ENCODE data around the gene ZNF598.
A peak's percentile ranks its signal among the peaks of the same experiment; 100 is the strongest.

ZNF598 gene

DNA sequence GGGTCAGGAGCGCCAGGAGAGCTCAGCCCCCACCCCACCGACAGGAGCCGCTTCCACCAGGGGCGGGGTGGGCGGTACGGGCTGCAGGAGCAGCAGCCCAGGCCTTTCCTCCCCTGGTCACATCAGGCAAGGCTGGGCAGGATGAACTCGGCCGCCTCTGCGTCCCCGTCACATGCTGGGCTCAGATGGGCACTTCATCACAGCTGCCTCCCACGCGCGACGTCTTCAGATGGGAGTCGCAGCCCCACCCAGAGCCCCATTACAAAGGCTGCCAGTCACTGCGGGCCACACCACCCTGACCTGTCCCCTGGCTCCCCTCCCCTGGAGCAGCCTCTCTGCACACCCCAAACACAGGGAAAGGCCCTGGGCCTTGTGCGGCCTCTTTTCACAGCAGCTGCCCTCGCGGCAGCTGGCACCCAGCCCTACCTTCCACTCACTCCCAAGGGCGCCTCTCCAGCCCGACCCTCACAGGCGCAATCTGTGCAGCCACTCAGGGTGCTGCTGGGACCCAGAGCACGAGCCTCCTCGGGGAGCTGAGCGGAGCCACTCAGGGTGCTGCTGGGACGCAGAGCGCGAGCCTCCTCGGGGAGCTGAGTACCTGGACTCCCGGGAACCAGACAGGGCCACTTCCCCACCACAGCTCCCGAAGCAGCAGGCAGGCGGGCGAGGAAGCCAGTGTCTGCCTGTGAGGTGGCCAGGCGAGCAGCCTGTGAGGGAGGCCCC, 4.7 kb downstream of the ZNF598 start:
- Histone ChIP-seq H3K27ac (ENCODE audit: extremely low read depth, low read depth, low read length) (peak overlapping the region; percentile 61; the same call in 1 of the 2 replicates), H3K9me3 (ENCODE audit: control insufficient read depth, insufficient read depth, low read depth, low read length) (no peaks in the 10 kb centered on the region), H3K4me3 (ENCODE audit: low read depth, low read length) (no peak overlapping the region), H3K4me1 (ENCODE audit: control insufficient read depth, insufficient read depth, low read length) (peaks cover 27% of the 10 kb centered on the region), H3K36me3 (ENCODE audit: control insufficient read depth in 2 of 2, insufficient read depth in 1 of 2, low read length in 2 of 2) (peaks cover 0 to 65% of the 10 kb centered on the region in 2 experiments; a peak in 2 of 3 replicates)
- POLR2A ChIA-PET, result interaction anchor here (1.0 to 2.1 kb wide), 6 partner anchors 11 to 150 kb away, joined by 3 to 19 read pairs (median 5); partner anchors contain the start of genes NTHL1, RPS2, TRAF7 and TSC2
- CTCF ChIA-PET, result interaction anchor here (0.5 to 3.3 kb wide), 13 partner anchors 10 to 1260 kb away, joined by 3 to 39 read pairs (median 6); partner anchors contain the start of genes GFER and PGP
- TF ChIP-seq ZFHX2 (tag by site-specific recombination; conservative IDR thresholded peaks at IDR 0.05) (peak; percentile 88), SP3 (tag by site-specific recombination; IDR thresholded peaks at IDR 0.05) (no peak), ZNF169 (tag by site-specific recombination; IDR thresholded peaks at IDR 0.05) (no peak), SALL2 (tag by site-specific recombination; IDR thresholded peaks at IDR 0.05; ENCODE audit: borderline replicate concordance) (no peak), ZNF610 (tag by site-specific recombination; IDR thresholded peaks at IDR 0.05; ENCODE audit: borderline replicate concordance) (no peak), ZBTB8A (tag by site-specific recombination; IDR thresholded peaks at IDR 0.05) (0 out of 2 replicates have a peak, but pooled peaks have one; percentile 15), KLF1 (tag by site-specific recombination; IDR thresholded peaks at IDR 0.05) (peak; percentile 65), ZNF549 (tag by site-specific recombination; IDR thresholded peaks at IDR 0.05) (no peak), IKZF3 (tag by site-specific recombination; IDR thresholded peaks at IDR 0.05) (peak; percentile 35; the same call in 1 of the 2 replicates), EGR2 (tag by site-specific recombination; IDR thresholded peaks at IDR 0.05; ENCODE audit: low read depth) (peak; percentile 91)
- TF ChIP-seq, protein P1, sequence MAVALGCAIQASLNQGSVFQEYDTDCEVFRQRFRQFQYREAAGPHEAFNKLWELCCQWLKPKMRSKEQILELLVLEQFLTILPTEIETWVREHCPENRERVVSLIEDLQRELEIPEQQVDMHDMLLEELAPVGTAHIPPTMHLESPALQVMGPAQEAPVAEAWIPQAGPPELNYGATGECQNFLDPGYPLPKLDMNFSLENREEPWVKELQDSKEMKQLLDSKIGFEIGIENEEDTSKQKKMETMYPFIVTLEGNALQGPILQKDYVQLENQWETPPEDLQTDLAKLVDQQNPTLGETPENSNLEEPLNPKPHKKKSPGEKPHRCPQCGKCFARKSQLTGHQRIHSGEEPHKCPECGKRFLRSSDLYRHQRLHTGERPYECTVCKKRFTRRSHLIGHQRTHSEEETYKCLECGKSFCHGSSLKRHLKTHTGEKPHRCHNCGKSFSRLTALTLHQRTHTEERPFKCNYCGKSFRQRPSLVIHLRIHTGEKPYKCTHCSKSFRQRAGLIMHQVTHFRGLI (tag by site-specific recombination; IDR thresholded peaks at IDR 0.05), result no peak
- TF ChIP-seq, protein P2, sequence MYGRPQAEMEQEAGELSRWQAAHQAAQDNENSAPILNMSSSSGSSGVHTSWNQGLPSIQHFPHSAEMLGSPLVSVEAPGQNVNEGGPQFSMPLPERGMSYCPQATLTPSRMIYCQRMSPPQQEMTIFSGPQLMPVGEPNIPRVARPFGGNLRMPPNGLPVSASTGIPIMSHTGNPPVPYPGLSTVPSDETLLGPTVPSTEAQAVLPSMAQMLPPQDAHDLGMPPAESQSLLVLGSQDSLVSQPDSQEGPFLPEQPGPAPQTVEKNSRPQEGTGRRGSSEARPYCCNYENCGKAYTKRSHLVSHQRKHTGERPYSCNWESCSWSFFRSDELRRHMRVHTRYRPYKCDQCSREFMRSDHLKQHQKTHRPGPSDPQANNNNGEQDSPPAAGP (tag by site-specific recombination; IDR thresholded peaks at IDR 0.05), result peak; percentile 65

DNA sequence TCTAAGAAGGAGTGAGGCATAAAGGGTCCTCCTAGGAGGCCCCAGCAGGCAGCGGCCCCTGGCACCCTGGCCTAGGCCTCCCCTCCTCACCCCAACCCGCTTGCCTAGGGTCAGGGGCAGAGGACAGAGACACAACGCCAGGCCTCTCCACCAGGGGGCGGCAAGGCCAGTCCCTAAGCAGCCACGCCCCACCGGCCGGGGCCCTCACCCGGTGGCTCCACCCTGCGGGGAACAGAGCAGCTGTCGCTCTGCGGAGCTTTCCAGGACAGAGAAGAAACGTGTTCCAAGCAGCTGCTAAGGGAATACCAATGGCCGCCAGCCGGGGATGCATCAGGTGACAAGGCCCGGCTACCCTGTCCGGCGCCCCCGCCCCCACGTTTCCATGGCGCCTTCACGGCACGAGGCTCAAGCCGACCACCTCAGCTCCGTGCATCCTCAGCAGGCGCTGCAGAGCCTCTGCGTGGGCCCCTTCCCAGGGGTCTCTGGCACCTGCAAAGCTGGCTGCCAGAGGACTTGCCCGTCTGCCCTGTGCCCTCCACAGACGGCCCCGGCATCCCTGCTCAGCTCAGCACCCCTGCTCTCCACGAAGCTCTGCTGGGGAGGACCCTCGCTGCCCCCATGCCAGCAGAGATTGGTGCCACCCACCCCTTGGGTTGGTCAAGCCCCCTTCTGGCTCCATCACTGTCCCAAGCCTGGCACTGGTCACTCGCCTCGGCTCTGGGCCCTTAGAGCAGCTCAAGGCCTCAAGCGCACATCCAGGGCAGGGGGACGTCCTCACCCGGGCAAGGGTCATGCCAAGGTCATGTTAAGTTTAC, 5.6 kb downstream of the ZNF598 start:
- peaks cover 27% of the 10 kb centered on the region for H3K4me1 ChIP-seq (ENCODE audit: control insufficient read depth, insufficient read depth, low read length)
- no peaks in the 10 kb centered on the region for H3K9me3 ChIP-seq (ENCODE audit: control insufficient read depth, insufficient read depth, low read depth, low read length)
- ChIA-PET CTCF (interaction anchor here (0.6 to 3.3 kb wide), 35 partner anchors 9 to 1470 kb away, joined by 3 to 39 read pairs (median 4); partner anchors contain the start of genes GFER, NTHL1, PGP and TSC2), POLR2A (interaction anchor here (0.6 to 2.1 kb wide), 12 partner anchors 8 to 151 kb away, joined by 3 to 19 read pairs (median 4); partner anchors contain the start of genes NTHL1, RPS2, TBL3 and TRAF7)
- H3K4me3 ChIP-seq (ENCODE audit: low read depth, low read length), result no peak overlapping the region
- peak overlapping the region; percentile 61; the same call in 1 of the 2 replicates for H3K27ac ChIP-seq (ENCODE audit: extremely low read depth, low read depth, low read length)
- peaks cover 0 to 75% of the 10 kb centered on the region in 2 experiments; a peak in 2 of 3 replicates for H3K36me3 ChIP-seq (ENCODE audit: control insufficient read depth in 2 of 2, insufficient read depth in 1 of 2, low read length in 2 of 2)
- TF ChIP-seq ZNF221 (tag by site-specific recombination; IDR thresholded peaks at IDR 0.05; ENCODE audit: borderline replicate concordance) (no peak), ZNF211 (tag by site-specific recombination; IDR thresholded peaks at IDR 0.05; ENCODE audit: low read depth) (no peak), ZSCAN16 (tag by site-specific recombination; IDR thresholded peaks at IDR 0.05) (no peak), ZNF510 (tag by site-specific recombination; IDR thresholded peaks at IDR 0.05; ENCODE audit: insufficient replicate concordance) (no peak), ZIC2 (tag by site-specific recombination; IDR thresholded peaks at IDR 0.05) (peak; percentile 62)
- TF ChIP-seq, protein P3, sequence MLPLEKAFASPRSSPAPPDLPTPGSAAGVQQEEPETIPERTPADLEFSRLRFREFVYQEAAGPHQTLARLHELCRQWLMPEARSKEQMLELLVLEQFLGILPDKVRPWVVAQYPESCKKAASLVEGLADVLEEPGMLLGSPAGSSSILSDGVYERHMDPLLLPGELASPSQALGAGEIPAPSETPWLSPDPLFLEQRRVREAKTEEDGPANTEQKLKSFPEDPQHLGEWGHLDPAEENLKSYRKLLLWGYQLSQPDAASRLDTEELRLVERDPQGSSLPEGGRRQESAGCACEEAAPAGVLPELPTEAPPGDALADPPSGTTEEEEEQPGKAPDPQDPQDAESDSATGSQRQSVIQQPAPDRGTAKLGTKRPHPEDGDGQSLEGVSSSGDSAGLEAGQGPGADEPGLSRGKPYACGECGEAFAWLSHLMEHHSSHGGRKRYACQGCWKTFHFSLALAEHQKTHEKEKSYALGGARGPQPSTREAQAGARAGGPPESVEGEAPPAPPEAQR (tag by site-specific recombination; IDR thresholded peaks at IDR 0.05), result no peak
- TF ChIP-seq, protein P4, sequence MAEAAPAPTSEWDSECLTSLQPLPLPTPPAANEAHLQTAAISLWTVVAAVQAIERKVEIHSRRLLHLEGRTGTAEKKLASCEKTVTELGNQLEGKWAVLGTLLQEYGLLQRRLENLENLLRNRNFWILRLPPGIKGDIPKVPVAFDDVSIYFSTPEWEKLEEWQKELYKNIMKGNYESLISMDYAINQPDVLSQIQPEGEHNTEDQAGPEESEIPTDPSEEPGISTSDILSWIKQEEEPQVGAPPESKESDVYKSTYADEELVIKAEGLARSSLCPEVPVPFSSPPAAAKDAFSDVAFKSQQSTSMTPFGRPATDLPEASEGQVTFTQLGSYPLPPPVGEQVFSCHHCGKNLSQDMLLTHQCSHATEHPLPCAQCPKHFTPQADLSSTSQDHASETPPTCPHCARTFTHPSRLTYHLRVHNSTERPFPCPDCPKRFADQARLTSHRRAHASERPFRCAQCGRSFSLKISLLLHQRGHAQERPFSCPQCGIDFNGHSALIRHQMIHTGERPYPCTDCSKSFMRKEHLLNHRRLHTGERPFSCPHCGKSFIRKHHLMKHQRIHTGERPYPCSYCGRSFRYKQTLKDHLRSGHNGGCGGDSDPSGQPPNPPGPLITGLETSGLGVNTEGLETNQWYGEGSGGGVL (tag by site-specific recombination; IDR thresholded peaks at IDR 0.05), result no peak
